ENCODE results near the gene NAA25. TPM values are rescaled to one million over a fixed set of nuclear protein-coding genes. Genes with fewer than 3 reads are reported as not detected.

NAA25 gene
- total and polyA plus RNA-seq, 9 of the 15 experiments (the other 6 are each of a cell fraction or from before 2014, with no cell fraction given): 26.6 to 59.6 (median 48.9) TPM

- no peak for TF ChIP-seq CHAMP1 (IDR thresholded peaks at IDR 0.05)
- TF ChIP-seq E2F3 (CRISPR knock-in tag; IDR thresholded peaks at IDR 0.05): no peak
- no peak for TF ChIP-seq ETS2 (tag; IDR thresholded peaks at IDR 0.05; ENCODE audit: borderline replicate concordance, poor library complexity, severe bottlenecking)
- TF ChIP-seq CSDE1 (IDR thresholded peaks at IDR 0.05): no peak; a peak in 1 of 4 replicates
- TF ChIP-seq MNT (conservative IDR thresholded peaks at IDR 0.05): peak in 1 of 2 experiments; percentile 7; a peak in 2 of 4 replicates
- TF ChIP-seq TCF3 (CRISPR knock-in tag; IDR thresholded peaks at IDR 0.05): peak; percentile 41
- peak in 1 of 2 experiments; percentile 23; a peak in 1 of 4 replicates for TF ChIP-seq TRIM24 (IDR thresholded peaks at IDR 0.05)
- peak in 1 of 2 experiments; percentile 45; a peak in 1 of 4 replicates for TF ChIP-seq RCOR1 (IDR thresholded peaks at IDR 0.05; ENCODE audit: borderline replicate concordance in 1 of 2, low read depth in 2 of 2, low read length in 2 of 2)
- TF ChIP-seq BRCA1 (IDR thresholded peaks at IDR 0.05): no peak
- TF ChIP-seq BRCA1 (CRISPR knock-in tag; IDR thresholded peaks at IDR 0.05): 0 out of 2 replicates have a peak, but pooled peaks have one; percentile 56
- TF ChIP-seq HEY1 (CRISPR knock-in tag; IDR thresholded peaks at IDR 0.05; ENCODE audit: borderline replicate concordance): no peak
- TF ChIP-seq ZNF253 (CRISPR knock-in tag; conservative IDR thresholded peaks at IDR 0.05): no peak
- TF ChIP-seq KLF13 (tag; IDR thresholded peaks at IDR 0.05; ENCODE audit: borderline replicate concordance, low read depth): no peak; the same call in 1 of the 2 replicates
- no peak for TF ChIP-seq ZNF165 (CRISPR knock-in tag; IDR thresholded peaks at IDR 0.05; ENCODE audit: borderline replicate concordance)
- no peak for TF ChIP-seq STAT5A (IDR thresholded peaks at IDR 0.05; ENCODE audit: borderline replicate concordance, low read length)
- TF ChIP-seq, protein P1, sequence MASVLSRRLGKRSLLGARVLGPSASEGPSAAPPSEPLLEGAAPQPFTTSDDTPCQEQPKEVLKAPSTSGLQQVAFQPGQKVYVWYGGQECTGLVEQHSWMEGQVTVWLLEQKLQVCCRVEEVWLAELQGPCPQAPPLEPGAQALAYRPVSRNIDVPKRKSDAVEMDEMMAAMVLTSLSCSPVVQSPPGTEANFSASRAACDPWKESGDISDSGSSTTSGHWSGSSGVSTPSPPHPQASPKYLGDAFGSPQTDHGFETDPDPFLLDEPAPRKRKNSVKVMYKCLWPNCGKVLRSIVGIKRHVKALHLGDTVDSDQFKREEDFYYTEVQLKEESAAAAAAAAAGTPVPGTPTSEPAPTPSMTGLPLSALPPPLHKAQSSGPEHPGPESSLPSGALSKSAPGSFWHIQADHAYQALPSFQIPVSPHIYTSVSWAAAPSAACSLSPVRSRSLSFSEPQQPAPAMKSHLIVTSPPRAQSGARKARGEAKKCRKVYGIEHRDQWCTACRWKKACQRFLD (CRISPR knock-in tag; IDR thresholded peaks at IDR 0.05): no peak
- 0 out of 2 replicates have a peak, but pooled peaks have one; percentile 24 for TF ChIP-seq E2F4 (CRISPR knock-in tag; IDR thresholded peaks at IDR 0.05; ENCODE audit: low read depth)
- no peak for TF ChIP-seq ILF3 (IDR thresholded peaks at IDR 0.05; ENCODE audit: borderline replicate concordance)
- TF ChIP-seq MCM2 (IDR thresholded peaks at IDR 0.05; ENCODE audit: low read depth): no peak
- no peak for TF ChIP-seq TBL1XR1 (IDR thresholded peaks at IDR 0.05; ENCODE audit: low read length in 2 of 2)
- no peak for TF ChIP-seq EHMT2 (IDR thresholded peaks at IDR 0.05)
- no peak for TF ChIP-seq NCOA6 (IDR thresholded peaks at IDR 0.05)
These were observed 94.8 kb downstream of the NAA25 start (continued) for GRCh38 chr12:112013601-112014402.
